ENCODE measurements around the gene GLIPR2. TPM values are rescaled to one million over a fixed set of nuclear protein-coding genes. Genes with fewer than 3 reads are reported as not detected.

GLIPR2 gene
- 8.5 to 12.9 TPM (median 10.6 TPM) in 5 replicates for total RNA-seq (2022; extraction: Qiagen RNA extraction; ENCODE audit: low read depth)

GRCh38 chr9:36136272-36136893 is at the start of gene GLIPR2:
Gene GLIPR2 (plus strand): TSS chr9:36136733. CDS start chr9:36136779, 46 bp downstream.

GRCh38 chr9:36169166-36169565 is 32.6 kb downstream of the GLIPR2 start, which contains the start of gene CCIN:
Gene CCIN (plus strand): TSS chr9:36169388. CDS start chr9:36169503, 115 bp downstream.

GRCh38 chr9:36190388-36191289 is 54.1 kb downstream of the GLIPR2 start, which contains the start of gene CLTA:
Gene CLTA (plus strand): TSS chr9:36190921. CDS start chr9:36191057, 136 bp downstream.

Other genes with a start within 250 kb of the GLIPR2 start
- 0.11 to 0.17 TPM (median 0.14 TPM) in 3 of 5 replicates, not detected in the others for gene HRCT1, start 230.5 kb upstream of the GLIPR2 start, total RNA-seq (2022; extraction: Qiagen RNA extraction; ENCODE audit: low read depth)
- 0.08 TPM in 1 of 5 replicates, not detected in the others for gene SPAAR, start 227.2 kb upstream of the GLIPR2 start, total RNA-seq (2022; extraction: Qiagen RNA extraction; ENCODE audit: low read depth)
- gene OR2S2, start 178.6 kb upstream of the GLIPR2 start, total RNA-seq (2022; extraction: Qiagen RNA extraction; ENCODE audit: low read depth), result not detected in 5 replicates
- gene RECK, start 99.8 kb upstream of the GLIPR2 start, total RNA-seq (2022; extraction: Qiagen RNA extraction; ENCODE audit: low read depth), result 5.0 to 7.2 TPM (median 6.7 TPM) in 5 replicates
- 0.06 to 0.10 TPM in 2 of 5 replicates, not detected in the others for gene CCIN, start 32.7 kb downstream of the GLIPR2 start, total RNA-seq (2022; extraction: Qiagen RNA extraction; ENCODE audit: low read depth)
- gene CLTA, start 54.2 kb downstream of the GLIPR2 start, total RNA-seq (2022; extraction: Qiagen RNA extraction; ENCODE audit: low read depth), result 280 to 428 TPM (median 379 TPM) in 5 replicates
- 12.8 to 17.6 TPM (median 16.7 TPM) in 5 replicates for gene GNE, start 121.7 kb downstream of the GLIPR2 start, total RNA-seq (2022; extraction: Qiagen RNA extraction; ENCODE audit: low read depth)